Measurements from ENCODE around the gene PSMB2. TPM values are rescaled to one million over a fixed set of nuclear protein-coding genes. Genes with fewer than 3 reads are reported as not detected.
A peak's percentile ranks its signal among the peaks of the same experiment; 100 is the strongest.

PSMB2 gene
- total RNA-seq, 1 donor from 2014 or later = 31.3 TPM

DNA sequence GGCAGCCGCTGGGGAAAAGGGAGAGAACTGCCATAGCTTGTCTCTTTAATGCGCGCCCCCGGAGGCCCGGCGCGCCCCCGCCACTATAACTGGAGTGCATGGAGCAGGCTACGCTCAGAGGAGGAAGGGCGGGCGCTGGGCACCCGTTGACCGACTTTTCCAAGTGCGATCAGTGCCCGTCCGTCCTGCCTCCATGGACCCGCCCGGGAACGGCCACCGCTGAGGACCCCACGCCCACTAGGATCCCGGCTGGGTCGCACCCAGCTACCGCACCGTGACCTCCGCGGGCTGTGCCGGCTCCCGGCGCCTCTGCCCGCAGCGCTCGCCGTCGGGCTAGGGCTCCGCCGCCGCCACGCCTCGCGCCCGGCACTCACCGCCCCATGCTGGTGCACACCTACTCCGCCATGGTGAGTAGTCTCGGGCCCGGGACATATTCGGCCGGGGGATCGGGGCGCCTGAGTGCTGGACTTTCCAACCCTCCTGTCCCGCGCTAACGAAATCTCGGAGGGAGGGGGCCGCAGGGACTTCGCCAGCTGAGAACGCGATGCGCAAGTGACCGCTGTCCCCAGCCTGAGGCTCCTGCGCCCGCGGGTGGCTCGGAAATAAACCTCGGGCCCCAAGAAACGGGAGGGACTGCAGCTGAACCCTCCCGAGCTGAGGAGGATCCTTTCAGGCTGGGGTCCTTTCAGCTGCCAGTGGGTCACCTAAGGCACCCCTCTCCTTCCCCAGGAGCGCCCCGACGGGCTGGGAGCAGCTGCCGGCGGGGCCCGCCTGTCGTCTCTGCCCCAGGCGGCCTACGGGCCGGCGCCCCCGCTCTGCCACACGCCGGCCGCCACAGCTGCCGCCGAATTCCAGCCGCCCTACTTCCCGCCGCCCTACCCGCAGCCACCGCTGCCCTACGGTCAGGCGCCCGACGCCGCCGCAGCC lies 67.9 kb downstream of the PSMB2 start, which contains the start of gene TFAP2E:
Gene TFAP2E (plus strand): TSS at position 117 of the 927 bp plus-strand sequence. CDS start 264 bp downstream, at position 381.
- DNase-seq (ENCODE audit: low read depth, low spot score) = no peak

DNA sequence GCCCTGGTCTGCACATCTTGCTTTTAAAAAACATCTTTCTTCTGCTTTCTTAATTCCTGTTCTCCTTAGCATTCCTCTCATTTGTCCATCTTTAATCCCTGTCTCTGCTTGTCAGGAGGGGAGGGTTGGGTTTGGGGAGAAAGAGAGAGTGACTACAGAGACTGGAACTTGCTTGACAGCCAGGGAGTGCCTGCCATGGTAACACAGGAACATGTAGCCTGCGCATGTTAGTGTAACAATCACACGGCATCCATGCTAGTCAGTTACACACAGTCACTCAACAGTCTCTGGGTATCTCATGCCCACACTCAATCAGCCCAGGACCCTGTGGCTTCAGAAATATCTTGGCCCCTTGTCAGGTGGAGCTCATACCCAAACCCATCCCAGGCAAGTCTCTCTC lies 69.0 kb downstream of the PSMB2 start:
- DNase-seq (ENCODE audit: low read depth, low spot score) = no peak

DNA sequence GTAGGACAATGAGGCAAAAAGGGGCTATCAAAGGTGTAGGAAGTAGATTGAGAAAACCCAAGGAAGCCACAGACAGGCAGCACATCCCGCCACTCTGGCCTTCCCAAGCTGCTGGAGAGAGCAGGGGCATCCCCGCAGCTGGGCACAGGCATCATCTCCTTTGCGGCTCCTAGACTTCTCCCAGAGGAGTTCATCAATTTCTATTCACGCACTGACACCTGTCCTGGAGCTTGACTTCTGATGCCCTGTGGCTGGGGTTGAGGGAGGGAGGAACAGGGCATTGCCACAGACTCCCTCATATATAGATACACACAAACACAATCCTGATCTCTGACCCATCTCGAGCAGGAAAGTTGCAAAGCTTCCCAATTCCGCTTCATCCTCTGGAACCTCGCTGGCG lies 70.1 kb downstream of the PSMB2 start:
- DNase-seq (ENCODE audit: low read depth, low spot score) = no peak

DNA sequence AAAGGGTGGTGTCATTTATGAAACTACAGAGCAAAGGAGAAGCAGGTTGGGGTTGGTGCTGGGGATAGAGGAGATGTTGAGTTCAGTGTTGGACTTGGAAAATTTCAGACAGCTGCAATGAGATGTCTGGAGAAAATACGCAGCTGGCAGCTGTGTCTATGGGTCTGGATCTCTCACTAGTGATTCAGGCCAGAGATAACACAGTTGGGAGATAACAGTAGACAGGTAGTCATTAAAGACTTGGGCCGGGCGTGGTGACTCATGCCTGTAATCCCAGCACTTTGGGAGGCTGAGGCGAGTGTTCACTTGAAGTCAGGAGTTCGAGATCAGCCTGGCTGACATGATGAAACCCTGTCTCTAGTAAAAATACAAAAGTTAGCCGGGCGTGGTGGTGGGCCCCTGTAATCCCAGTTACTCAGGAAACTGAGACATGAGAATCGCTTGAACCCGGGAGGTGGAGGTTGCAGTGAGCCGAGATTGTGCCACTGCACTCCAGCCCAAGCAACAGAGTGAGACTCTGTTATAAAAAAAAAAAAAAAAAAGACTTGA lies 70.7 kb downstream of the PSMB2 start:
- DNase-seq (ENCODE audit: low read depth, low spot score) = no peak

DNA sequence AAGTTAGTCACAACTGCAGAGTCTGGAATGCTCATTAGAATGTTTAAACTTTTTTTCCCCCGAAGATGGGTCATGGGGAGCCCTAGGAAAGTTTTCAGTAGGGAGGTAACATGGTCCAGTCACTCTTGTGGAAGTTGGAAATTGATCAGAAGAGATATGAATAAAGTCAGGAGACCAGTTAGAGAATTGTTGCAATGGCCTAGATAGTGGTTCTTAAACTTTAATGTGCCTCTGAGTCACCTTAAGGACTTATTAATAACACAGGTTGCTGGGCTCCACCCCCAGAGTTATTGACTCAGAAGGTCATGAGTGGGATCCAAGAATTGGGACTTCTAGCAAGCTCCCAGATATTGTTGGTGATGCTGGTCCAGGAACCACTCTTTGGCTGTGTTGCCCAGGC lies 71.4 kb downstream of the PSMB2 start:
- DNase-seq (ENCODE audit: low read depth, low spot score) = no peak

DNA sequence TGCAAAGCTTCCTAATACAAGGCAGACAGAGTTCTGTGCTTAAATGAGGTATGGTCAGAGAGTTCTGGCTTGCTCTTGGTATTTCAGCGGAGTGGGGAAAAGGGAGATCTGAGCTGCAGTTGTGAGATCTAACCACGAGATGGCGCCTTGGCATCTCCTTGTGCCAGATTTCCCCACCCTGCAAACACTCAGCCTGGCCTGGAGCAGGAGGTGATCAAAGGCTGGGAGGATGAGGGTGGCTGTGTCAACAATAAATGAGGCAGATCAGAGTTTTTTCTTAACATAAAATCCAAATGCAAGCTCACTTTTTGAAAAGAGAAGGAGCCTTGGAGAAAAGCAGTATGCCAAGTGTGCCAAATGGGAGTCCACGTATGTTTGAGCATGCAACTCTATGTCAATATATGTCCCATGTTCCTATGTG lies 72.3 kb downstream of the PSMB2 start:
- DNase-seq (ENCODE audit: low read depth, low spot score) = peak; percentile 24

DNA sequence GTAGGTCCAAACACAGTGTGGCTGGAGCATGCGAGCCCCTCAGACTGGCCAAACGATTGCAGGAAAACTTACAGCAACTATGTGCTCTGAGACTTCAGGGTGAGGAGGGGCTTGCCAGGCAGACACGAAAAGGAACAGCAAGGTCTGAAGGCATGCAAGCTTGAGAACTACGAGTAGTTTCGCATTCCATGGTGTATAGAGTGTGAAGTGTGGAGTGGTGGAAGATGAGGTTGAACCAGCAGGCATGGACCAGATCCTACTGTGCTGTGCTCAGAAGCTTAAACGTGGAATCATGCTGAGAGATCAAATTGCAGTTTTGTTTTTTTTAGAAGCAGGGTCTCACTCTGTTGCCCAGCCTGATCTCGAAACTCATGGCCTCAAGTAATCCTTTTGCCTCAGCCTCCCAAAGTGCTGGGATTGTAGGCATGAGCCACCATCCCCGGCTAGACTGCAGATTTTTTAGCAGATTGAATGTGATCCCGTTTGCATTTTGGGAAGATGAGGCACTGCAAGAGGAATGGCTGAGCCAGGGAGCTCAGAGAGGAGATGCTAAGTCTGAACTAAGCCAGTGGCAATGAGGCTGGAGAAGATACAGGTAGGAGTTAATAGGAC lies 73.3 kb downstream of the PSMB2 start:
- DNase-seq (ENCODE audit: low read depth, low spot score) = no peak

DNA sequence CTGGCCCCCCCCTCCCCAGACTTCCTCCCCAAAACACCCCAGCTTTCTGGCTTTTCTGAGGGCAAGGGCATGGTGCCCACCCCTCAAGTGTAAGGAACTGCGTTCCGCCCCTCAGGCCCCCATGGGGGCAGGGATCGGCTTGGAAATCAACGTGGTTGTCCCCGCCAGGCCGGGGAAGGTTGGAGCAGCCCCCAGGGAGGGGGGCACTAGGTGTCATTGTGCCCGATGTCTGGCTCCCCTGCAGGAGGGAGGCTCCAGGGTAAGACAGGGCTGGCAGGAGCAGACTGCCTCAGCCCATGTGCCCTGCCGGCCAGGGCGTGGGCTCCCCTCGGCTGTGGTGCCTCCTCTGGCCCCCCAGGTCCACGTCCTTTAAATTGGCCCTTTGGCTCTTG lies 75.6 kb downstream of the PSMB2 start:
- no peak for DNase-seq (ENCODE audit: low read depth, low spot score)

DNA sequence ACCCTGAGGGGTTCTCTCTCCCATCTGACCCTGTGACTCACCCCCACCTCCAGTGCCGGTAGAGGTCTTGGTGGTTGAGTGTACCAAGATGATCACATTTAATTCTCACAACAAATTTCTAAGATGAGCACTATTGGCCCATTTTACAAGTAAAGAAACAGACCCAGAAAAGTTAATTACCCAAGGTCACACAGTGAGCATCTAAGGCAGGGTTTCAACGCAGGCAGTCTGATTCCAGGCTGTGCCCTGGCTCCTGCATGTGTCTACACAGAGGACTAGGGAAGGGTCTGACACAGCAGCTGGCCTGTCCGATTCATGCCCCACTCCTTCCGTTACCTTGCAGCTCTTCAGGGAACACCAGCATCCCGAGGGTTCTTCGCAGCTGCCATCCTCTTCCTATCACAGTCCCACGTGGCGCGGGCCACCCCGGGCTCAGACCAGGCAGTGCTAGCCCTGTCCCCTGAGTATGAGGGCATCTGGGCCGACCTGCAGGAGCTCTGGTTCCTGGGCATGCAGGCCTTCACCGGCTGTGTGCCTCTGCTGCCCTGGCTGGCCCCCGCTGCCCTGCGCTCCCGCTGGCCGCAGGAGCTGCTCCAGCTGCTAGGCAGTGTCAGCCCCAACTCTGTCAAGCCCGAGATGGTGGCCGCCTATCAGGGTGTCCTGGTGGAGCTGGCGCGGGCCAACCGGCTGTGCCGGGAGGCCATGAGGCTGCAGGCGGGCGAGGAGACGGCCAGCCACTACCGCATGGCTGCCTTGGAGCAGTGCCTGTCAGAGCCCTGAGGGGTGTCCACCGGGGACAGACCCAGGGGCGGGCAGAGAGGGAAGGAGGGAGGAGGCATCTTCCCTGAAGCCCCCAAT lies 76.2 kb downstream of the PSMB2 start:
- DNase-seq (ENCODE audit: low read depth, low spot score) = no peak

DNA sequence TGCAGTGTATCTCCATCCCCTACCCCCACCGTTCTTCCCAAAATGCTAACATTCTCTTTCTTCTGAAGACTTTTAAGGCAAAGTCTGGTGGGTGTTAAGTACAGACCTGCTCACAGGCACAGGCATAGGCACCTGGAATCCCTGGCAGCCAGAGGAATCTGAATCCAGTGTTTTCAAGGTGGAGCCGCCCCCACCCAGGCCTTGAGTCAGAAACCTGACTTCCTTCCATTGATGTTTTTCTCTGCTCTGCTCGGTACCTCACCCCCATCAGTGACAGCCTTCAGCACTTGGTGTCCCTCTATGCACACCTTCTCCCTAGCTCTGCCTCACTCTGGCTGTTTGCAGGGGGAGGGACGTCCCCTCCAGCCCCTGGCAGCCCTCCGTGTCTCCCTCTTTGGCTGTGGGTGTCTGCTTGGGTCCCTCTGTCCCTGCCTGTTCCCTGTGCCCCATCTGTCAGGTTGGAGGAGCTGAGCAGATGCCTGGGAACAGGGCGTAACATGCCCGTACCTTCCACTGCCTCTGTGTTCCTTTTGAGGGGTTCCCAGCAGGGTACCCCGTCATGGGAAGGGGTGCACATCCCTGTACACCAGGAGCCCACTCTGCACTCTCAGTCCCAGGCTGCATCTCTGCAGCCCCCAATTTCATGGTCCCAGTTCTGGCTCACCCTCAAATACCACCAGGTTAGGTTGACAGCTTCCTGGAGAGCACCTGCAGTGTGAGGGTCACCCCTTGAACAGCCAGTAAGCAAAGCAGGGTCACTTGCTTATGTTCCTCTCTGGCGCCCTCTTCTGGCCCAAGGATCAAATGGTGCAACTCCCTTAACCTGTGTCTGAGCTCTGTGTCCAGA lies 77.1 kb downstream of the PSMB2 start:
- DNase-seq (ENCODE audit: low read depth, low spot score) = peak; percentile 47

DNA sequence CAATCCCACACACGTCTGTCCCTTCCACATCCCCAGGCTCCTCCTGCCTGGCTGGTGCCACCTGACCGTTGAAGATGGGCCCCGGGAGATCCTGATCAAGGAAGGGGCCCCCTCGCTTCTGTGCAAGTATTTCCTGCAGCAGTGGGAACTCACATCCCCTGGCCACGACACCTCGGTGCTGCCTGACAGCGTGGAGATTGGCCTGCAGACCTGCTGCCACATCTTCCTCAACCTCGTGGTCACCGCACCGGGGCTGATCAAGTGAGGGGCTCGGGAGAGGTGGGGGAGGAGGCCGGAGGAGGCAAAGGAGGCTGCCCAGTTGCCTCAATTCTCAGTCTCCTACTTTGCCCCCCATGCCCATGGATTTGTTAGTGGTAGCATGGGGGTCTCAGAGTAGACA lies 78.2 kb downstream of the PSMB2 start:
- no peak for DNase-seq (ENCODE audit: low read depth, low spot score)

DNA sequence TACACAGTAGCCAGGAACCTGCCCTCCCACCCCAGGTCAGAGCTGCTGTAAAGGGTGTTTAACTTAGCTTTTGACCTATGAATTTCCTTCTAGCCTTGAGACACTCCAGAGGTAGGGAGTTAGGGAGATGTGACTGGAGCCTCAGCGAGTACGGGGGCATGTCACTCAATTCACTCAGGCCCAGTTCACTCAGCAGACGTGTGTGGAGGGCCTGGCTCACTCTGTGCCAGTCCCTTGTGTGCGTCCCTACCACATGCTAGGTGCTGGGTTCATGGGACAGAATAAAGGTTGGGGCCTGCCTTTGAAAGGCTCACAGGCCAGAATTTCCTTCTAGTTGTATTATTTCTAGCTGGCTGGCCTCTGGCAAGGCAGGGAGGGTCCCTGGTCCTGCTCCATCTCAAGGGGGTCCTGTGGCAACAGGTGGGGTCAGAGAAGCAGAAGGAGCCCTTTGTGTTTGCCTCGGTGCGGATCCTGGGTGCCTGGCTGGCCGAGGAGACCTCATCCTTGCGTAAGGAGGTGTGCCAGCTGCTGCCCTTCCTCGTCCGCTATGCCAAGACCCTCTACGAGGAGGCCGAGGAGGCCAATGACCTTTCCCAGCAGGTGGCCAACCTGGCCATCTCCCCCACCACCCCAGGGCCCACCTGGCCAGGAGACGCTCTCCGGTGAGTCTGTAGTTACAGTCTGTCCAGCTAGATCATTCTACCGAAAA lies 79.2 kb downstream of the PSMB2 start:
- no peak for DNase-seq (ENCODE audit: low read depth, low spot score)

DNA sequence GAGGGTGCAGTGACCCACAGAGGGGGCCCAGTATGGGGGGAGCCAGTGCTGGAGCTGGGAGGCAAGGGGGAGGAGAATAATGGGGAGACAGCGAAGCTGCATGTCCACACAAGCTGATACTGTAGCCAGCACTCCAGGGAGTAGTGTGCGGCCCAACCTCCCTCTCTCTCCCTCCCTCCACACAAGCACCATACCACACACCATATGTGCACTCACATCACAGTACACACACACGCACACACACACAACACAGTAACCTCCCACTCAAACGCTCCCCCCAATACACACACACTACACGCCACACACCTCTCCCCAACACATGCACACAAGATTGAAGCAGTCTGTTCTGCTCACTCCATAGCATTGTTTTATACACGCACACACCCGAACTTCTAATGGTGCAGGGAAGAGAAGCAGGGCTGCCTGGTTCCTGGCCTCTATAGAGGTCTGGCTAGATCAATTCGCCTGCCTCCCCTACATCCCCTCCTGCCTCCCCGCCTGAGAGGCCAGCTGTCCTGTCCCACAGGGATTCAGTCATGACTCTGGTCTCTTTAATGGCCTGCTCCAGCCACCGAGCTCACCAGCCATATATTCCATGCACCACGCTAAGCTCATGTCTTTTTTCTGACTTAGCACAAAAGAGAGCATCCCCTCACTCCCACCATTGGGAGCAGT lies 79.9 kb downstream of the PSMB2 start:
- no peak for DNase-seq (ENCODE audit: low read depth, low spot score)

DNA sequence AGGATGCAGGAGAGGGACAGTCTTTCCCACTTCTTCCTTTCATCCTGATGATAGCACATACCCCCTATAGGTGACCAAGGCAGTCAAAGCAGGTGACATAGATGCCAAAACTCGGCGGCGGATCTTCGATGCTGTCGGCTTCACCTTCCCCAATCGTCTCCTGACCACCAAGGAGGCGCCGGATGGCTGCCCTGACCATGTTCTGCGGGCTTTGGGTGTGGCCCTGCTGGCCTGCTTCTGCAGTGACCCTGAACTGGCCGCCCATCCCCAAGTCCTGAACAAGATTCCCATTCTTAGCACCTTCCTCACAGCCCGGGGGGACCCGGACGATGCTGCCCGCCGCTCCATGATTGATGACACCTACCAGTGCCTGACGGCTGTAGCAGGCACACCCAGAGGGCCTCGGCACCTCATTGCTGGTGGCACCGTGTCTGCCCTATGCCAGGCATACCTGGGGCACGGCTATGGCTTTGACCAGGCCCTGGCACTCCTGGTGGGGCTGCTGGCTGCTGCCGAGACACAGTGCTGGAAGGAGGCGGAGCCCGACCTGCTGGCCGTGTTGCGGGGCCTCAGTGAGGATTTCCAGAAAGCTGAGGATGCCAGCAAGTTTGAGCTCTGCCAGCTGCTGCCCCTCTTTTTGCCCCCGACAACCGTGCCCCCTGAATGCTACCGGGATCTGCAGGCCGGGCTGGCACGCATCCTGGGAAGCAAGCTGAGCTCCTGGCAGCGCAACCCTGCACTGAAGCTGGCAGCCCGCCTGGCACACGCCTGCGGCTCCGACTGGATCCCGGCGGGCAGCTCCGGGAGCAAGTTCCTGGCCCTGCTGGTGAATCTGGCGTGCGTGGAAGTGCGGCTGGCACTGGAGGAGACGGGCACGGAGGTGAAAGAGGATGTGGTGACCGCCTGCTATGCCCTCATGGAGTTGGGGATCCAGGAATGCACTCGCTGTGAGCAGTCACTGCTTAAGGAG lies 80.8 kb downstream of the PSMB2 start:
- no peak for DNase-seq (ENCODE audit: low read depth, low spot score)

DNA sequence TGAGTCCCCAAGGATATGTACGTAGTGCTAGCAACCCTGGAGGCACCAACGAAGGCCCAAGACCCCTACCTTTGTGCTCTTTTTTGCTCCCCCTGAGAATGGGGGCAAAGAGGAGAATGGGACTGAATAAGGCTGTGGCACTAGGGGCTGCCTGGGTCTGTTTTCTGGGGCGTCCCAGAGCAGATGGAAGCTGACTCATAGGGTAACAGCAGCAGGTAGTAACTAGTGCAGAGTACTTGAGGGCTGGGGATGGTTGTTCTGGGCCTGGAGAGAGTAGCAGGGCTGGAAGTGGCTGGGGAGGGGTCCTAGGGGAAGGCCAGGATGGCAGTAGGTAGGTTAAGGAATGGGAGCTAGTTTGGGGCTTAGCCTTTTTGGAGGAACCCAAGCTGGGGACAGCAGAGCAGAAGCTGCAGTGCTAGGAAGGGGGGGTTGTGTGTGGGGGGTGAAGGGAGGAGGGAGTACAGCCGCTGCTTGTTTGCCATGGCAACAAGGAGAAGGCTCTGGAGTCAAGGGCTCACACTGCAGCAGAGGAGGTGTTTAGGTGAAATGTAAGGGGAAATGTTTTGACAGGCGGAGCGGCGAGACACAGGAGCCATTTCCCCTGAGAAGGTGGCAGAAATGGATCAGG lies 81.9 kb downstream of the PSMB2 start:
- no peak for DNase-seq (ENCODE audit: low read depth, low spot score)

DNA sequence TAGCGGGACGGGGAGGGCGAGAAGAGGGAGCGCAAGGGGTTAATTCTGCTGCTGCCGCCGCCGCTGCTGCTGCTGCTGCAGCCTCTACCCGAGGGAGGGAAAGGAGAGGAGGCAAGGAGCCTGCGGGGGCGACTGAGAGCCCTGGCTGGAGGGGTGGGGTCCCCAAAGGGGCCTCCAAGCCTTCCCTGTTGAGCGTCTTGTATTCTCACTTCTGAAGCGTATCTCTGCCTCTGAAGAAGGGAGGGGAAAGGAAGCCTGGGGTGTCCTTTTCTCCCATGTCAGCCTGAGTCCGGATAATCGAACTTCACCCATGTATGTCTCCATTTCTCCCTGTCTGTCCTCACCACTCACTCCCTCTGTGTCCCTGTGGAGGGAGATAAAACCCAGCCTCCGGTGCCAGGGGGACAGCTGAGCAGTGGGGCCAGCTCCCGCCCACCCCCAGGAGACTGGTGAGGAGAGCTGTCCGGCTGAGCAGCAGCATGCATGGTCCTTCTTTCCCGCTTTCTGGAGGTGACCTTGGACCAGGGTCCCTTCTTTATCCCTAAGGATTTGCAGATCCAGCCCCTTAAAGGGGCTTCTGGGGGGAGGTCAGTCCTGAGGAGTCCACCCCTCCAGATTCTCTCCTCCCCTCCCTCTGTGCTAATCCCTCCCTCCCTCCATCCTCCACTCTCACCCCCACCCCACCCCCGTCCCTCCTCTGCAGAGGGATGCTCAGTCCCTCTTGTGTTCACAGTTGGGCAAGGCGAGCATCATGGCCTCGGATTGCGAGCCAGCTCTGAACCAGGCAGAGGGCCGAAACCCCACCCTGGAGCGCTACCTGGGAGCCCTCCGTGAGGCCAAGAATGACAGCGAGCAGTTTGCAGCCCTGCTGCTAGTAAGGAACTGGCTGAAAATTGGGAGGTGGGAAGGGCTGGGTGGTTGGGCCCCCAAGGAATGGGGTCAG lies 82.7 kb downstream of the PSMB2 start:
- DNase-seq (ENCODE audit: low read depth, low spot score) = no peak

Data from pulmonary artery endothelial cell (primary cell).